Measurements from ENCODE around the gene CPSF6.

GRCh38 chr12:69258655-69259054, 19.3 kb downstream of the CPSF6 start:
- TF ChIP-seq POLR2A (IDR thresholded peaks at IDR 0.05) (no peak), CTCF (IDR thresholded peaks at IDR 0.05) (no peak)
